PC-3 (cell line): Measurements from ENCODE around the gene ABLIM3. TPM values are rescaled to one million over a fixed set of nuclear protein-coding genes. Genes with fewer than 3 reads are reported as not detected.
A peak's percentile ranks its signal among the peaks of the same experiment; 100 is the strongest.
"Not testable (repeated sequence)": the region's sequence is repeated elsewhere in the genome, so short reads cannot be mapped to it uniquely, and the experiment has no call there.

Source experiments
- ATAC-seq: fragments of 200-7000 bp; cut with Tn5 transposase; 2 replicates; pipeline ENCODE4 v1.9.1; 2020; ENCODE audit warnings: mild to moderate bottlenecking, moderate library complexity
- BruUV-seq: library from RNA; stranded (reverse); fragments of 400-500 nt; replicated peaks from 2 replicates; lab custom pipeline; 2021; lab: Mats Ljungman, UMichigan
- CTCF ChIA-PET: fragments of 300-600 bp; sonication (Branson Sonifier 250); formaldehyde crosslinking; loops from one replicate; lab custom pipeline; 2022; ENCODE audit warnings: antibody characterized with exemption; lab: Charles Lee
- POLR2A ChIA-PET: fragments of 300-600 bp; sonication (Branson Sonifier 250); formaldehyde crosslinking; loops from one replicate; lab custom pipeline; 2022; ENCODE audit warnings: antibody characterized with exemption; ENCODE audit not compliant: unreplicated experiment; lab: Charles Lee
- DNase-seq: peaks from one replicate; pipeline ENCODE4 v3.0.0-alpha.2; 2015
- H2AFZ ChIP-seq: fragments of 300-600 bp; sonication (generic); 2 replicates; pipeline ENCODE4 v1.6.0; 2016; ENCODE audit warnings: antibody characterized with exemption, low read length
- H3F3A ChIP-seq: fragments of 300-600 bp; sonication (generic); one replicate; pipeline ENCODE4 v1.6.0; 2017; ENCODE audit warnings: antibody characterized with exemption, low read length, control low read depth, mild to moderate bottlenecking; ENCODE audit not compliant: unreplicated experiment
- H3K27ac ChIP-seq: fragments of 300-600 bp; sonication (generic); 2 replicates; pipeline ENCODE4 v1.5.1; 2016; ENCODE audit warnings: mild to moderate bottlenecking, low read length
- H3K27me3 ChIP-seq: fragments of 300-600 bp; sonication (generic); 2 replicates; pipeline ENCODE4 v1.6.1; 2016; ENCODE audit warnings: low read length, mixed read lengths
- H3K36me3 ChIP-seq: fragments of 300-600 bp; sonication (generic); 2 replicates; pipeline ENCODE4 v1.6.1; 2016; ENCODE audit warnings: low read depth, mixed run types, low read length, mixed read lengths
- H3K4me1 ChIP-seq: fragments of 300-600 bp; sonication (generic); 2 replicates; pipeline ENCODE4 v1.5.1; 2016; ENCODE audit warnings: low read length; ENCODE audit not compliant: insufficient read depth
- H3K4me2 ChIP-seq: fragments of 300-600 bp; sonication (generic); 2 replicates; pipeline ENCODE4 v1.6.0; 2016; ENCODE audit warnings: low read length
- H3K4me3 ChIP-seq: fragments of 300-600 bp; sonication (generic); 2 replicates; pipeline ENCODE4 v1.5.1; 2016; ENCODE audit warnings: mild to moderate bottlenecking, low read length, mixed read lengths
- H3K79me2 ChIP-seq: fragments of 300-600 bp; sonication (generic); 2 replicates; pipeline ENCODE4 v1.6.1; 2017; ENCODE audit warnings: low read length, mixed read lengths
- H3K9ac ChIP-seq: fragments of 300-600 bp; sonication (generic); 2 replicates; pipeline ENCODE4 v1.6.0; 2016; ENCODE audit warnings: mild to moderate bottlenecking, low read length
- H3K9me2 ChIP-seq: fragments of 300-600 bp; sonication (generic); replicated peaks from 2 replicates; pipeline ENCODE4 v1.6.1; 2016; ENCODE audit warnings: mixed run types, low read length, mixed read lengths
- H3K9me3 ChIP-seq: fragments of 300-600 bp; sonication (generic); 2 replicates; pipeline ENCODE4 v1.6.1; 2016; ENCODE audit warnings: low read length, mixed read lengths
- H4K20me1 ChIP-seq: fragments of 300-600 bp; sonication (generic); 2 replicates; pipeline ENCODE4 v1.6.1; 2016; ENCODE audit warnings: low read length, mixed read lengths
- CTCF ChIP-seq: fragments of 300-600 bp; sonication (generic); conservative IDR thresholded peaks from 2 replicates; pipeline ENCODE4 v1.5.1; 2017; ENCODE audit warnings: antibody characterized with exemption, low read depth, mild to moderate bottlenecking, low read length
- EZH2 ChIP-seq: fragments of 300-600 bp; sonication (generic); IDR thresholded peaks from one replicate; pipeline ENCODE4 v1.6.1; 2017; ENCODE audit warnings: antibody characterized with exemption, mild to moderate bottlenecking, low read length; ENCODE audit not compliant: unreplicated experiment
- EZH2phosphoT487 ChIP-seq: fragments of 300-600 bp; sonication (generic); IDR thresholded peaks from 2 replicates; pipeline ENCODE4 v1.6.1; 2018; ENCODE audit warnings: mild to moderate bottlenecking, antibody characterized with exemption, low read length, borderline replicate concordance
- intact Hi-C: fragments of 100-400 bp; cut with micrococcal nuclease; formaldehyde crosslinking; loops from 2 replicates; pipeline ENCODE4 v1.9.0; 2023
- total RNA-seq: library from RNA; depleted of rRNA; stranded (reverse); fragments of >200 nt; gene quantifications from 2 replicates; pipeline ENCODE4 v1.2.3, GENCODE V29; 2014

ABLIM3 gene
- total RNA-seq, 1 experiment from 2014 or later, result 43.6 TPM

DNA sequence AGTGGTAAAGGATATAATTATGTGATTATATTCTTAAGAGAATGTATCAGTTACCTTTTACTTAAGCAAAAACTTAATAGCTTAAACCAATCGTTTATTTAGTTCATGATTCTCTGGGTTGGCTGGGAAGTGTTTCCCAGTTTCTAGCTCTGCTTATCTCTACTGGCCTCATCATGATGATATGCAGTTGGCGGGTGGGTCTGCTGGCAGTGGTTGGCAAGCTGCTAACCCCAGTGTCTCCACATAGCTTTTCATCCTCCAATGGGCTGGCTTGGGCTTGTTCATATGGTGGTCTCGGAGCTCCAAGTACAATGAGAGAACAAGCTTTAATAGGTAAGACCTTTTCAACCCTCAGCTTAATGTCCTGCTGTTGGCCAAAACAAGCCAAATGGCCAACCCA is 43.8 kb downstream of the ABLIM3 start:
- Histone ChIP-seq H3K27ac (no peak overlapping the region), H3K4me1 (peaks cover 30% of the 10 kb centered on the region), H3K4me2 (no peak overlapping the region), H3F3A (peaks cover 14% of the 10 kb centered on the region), H2AFZ (no peak overlapping the region), H3K79me2 (no peaks in the 10 kb centered on the region), H3K9me3 (no peaks in the 10 kb centered on the region), H3K36me3 (peaks cover 34% of the 10 kb centered on the region), H3K4me3 (no peak overlapping the region), H3K27me3 (no peaks in the 10 kb centered on the region), H3K9ac (no peak overlapping the region), H4K20me1 (no peaks in the 10 kb centered on the region), H3K9me2 (no peaks in the 10 kb centered on the region)
- TF ChIP-seq EZH2phosphoT487 (no peak), EZH2 (no peak), CTCF (no peak)
- intact Hi-C loops, result no loop called here
- ATAC-seq, result no peak
- BruUV-seq, result TSS peak; percentile 4
- POLR2A ChIA-PET, result no interaction called here
- CTCF ChIA-PET, result interaction anchor here (0.9 to 1.1 kb wide), 2 partner anchors 42 to 55 kb away, joined by 3 read pairs; no protein-coding TSS in a partner anchor
- DNase-seq, result no peak

GRCh38 chr5:149186506-149186905 is 45.2 kb downstream of the ABLIM3 start:
- H3K27ac ChIP-seq, result peak overlapping the region; percentile 83

DNA sequence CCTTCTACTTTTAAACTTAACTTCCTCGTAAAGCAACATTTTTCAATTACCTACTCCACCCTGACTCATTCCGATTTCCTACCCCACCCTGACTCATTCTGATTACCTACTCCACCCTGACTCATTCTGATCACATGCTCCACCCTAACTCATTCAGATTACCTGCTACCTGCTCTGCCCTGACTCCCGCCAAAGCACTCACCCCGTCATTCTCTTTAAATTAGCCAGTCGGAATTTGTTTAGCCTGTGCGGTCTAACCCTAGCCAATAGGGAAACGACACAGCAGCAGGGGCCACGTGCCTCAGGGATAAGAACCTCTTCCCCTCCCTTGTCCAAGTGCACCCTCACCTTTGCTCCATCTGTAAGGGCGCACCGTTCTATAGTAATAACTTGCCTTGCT is 46.3 kb downstream of the ABLIM3 start:
- Histone ChIP-seq H3K27ac (peak overlapping the region; percentile 83), H3F3A (peaks cover 14% of the 10 kb centered on the region), H3K4me1 (peaks cover 30% of the 10 kb centered on the region), H2AFZ (peak overlapping the region; percentile 58), H3K9ac (peak overlapping the region; percentile 47), H3K36me3 (peaks cover 32% of the 10 kb centered on the region), H3K4me2 (peak overlapping the region; percentile 76), H3K4me3 (peak overlapping the region; percentile 41; the same call in 1 of the 2 replicates)
- H4K20me1 ChIP-seq, H3K79me2 ChIP-seq, POLR2A ChIA-PET, H3K27me3 ChIP-seq, CTCF ChIA-PET, H3K9me3 ChIP-seq, H3K9me2 ChIP-seq, BruUV-seq: not testable (repeated sequence)
- intact Hi-C loops, result loop anchor here (1.0 kb wide), 4 partner anchors 13 to 53 kb away; partner anchors contain the start of gene ABLIM3
- DNase-seq (peak; percentile 99), ATAC-seq (peak; percentile 92)

More at GRCh38 chr5:149186506-149186905, 45.2 kb downstream of the ABLIM3 start:
- intact Hi-C loops, result no loop called here
- Histone ChIP-seq H3K4me1 (peaks cover 30% of the 10 kb centered on the region), H3K27me3 (no peaks in the 10 kb centered on the region), H4K20me1 (no peaks in the 10 kb centered on the region), H3K36me3 (peaks cover 34% of the 10 kb centered on the region), H3F3A (peaks cover 14% of the 10 kb centered on the region), H2AFZ (no peak overlapping the region), H3K79me2 (no peaks in the 10 kb centered on the region), H3K4me2 (peak overlapping the region; percentile 76), H3K4me3 (no peak overlapping the region), H3K9ac (peak overlapping the region; percentile 47; the same call in 1 of the 2 replicates), H3K9me2 (no peaks in the 10 kb centered on the region), H3K9me3 (no peaks in the 10 kb centered on the region)
- CTCF ChIA-PET, result interaction anchor here (1.0 kb wide), 1 partner anchor 43 kb away, joined by 4 read pairs; no protein-coding TSS in a partner anchor
- TF ChIP-seq EZH2phosphoT487, result no peak
- no peak for TF ChIP-seq CTCF
- TF ChIP-seq EZH2, result no peak
- no peak for DNase-seq
- ATAC-seq, result no peak
- POLR2A ChIA-PET, result interaction anchor here (0.6 kb wide), 1 partner anchor 158 kb away, joined by 4 read pairs; no protein-coding TSS in a partner anchor
- BruUV-seq, result no TSS peak
